K562 (cell line): Measurements from ENCODE around the gene CNGA3. TPM values are rescaled to one million over a fixed set of nuclear protein-coding genes. Genes with fewer than 3 reads are reported as not detected.

Experiments
- ATAC-seq: fragments of 200-7000 bp; cut with Tn5 transposase; 3 replicates; pipeline ENCODE4 v1.9.1; 2020; ENCODE audit warnings: moderate library complexity
- BruUV-seq: library from RNA; stranded (reverse); fragments of 400-500 nt; replicated peaks from 2 replicates; lab custom pipeline; 2021; lab: Mats Ljungman, UMichigan
- CTCF ChIA-PET: fragments of 300-600 bp; formaldehyde crosslinking; extraction: SDS; loops from one replicate; lab custom pipeline; 2021; ENCODE audit warnings: low intra/inter-chr PET ratio; lab: Yijun Ruan, JAX
- POLR2A ChIA-PET: fragments of 300-600, 350-650 bp; sonication (Branson Sonifier 250); formaldehyde crosslinking; extraction: SDS; loops from one replicate; lab custom pipeline; 2021; ENCODE audit warnings: antibody characterized with exemption, inconsistent platforms; lab: Yijun Ruan, JAX
- DNase-seq, 4 experiments: peaks; one replicate each; pipeline versions ENCODE4 v3.0.0 to v3.0.0-alpha.2; 2011 to 2018; ENCODE audit warnings: low spot score in 3 of 4, mixed read lengths in 3 of 4; ENCODE audit errors: extremely low read depth in 1 of 4
- FAIRE-seq: peaks from 2 replicates; lab custom pipeline; 2011; peaks lifted over from hg19 to GRCh38; lab: Jason Lieb, UNC
- H2AFZ ChIP-seq: 2 replicates; pipeline ENCODE4 v1.6.0; 2011; ENCODE audit warnings: low read depth, low read length, control low read depth, inconsistent platforms
- H3K27ac ChIP-seq: fragments of 200-600 bp; 3 replicates; pipeline ENCODE4 v1.8.0; 2011; ENCODE audit warnings: low read depth, mild to moderate bottlenecking, control low read depth, inconsistent platforms, low read length, moderate library complexity, mixed read lengths; ENCODE audit errors: extremely low read depth
- H3K27me3 ChIP-seq, 2 experiments: fragments of 300-600 bp in 1 of 2; 2 replicates in 1 of 2; 3 replicates in 1 of 2; pipeline versions ENCODE4 v1.6.0 to v1.8.0; 2011; ENCODE audit warnings: inconsistent platforms in 2 of 2, low read length in 2 of 2, mild to moderate bottlenecking in 1 of 2, mixed read lengths in 1 of 2, moderate library complexity in 1 of 2; ENCODE audit not compliant: control insufficient read depth in 2 of 2, insufficient read depth in 2 of 2
- H3K36me3 ChIP-seq: fragments of 300-600 bp; 3 replicates; pipeline ENCODE4 v1.8.0; 2011; ENCODE audit warnings: mild to moderate bottlenecking, low read length, inconsistent platforms; ENCODE audit not compliant: control insufficient read depth, insufficient read depth
- H3K4me1 ChIP-seq, 2 experiments: fragments of 200-600 bp in 1 of 2; replicated peaks in 1 of 2; 2 replicates in 1 of 2; 3 replicates in 1 of 2; pipeline versions ENCODE4 v1.5.1 to v1.8.0; 2011; ENCODE audit warnings: inconsistent platforms in 2 of 2, low read length in 2 of 2, mild to moderate bottlenecking in 1 of 2, mixed read lengths in 1 of 2, moderate library complexity in 1 of 2; ENCODE audit not compliant: control insufficient read depth in 2 of 2, insufficient read depth in 2 of 2
- H3K4me2 ChIP-seq: 2 replicates; pipeline ENCODE4 v1.6.1; 2011; ENCODE audit warnings: low read length, control low read depth, inconsistent platforms, mixed read lengths; ENCODE audit not compliant: insufficient read depth
- H3K4me3 ChIP-seq: fragments of 200-600 bp; sonication (generic), shearing (Covaris generic); 2 replicates; pipeline ENCODE4 v1.5.1; 2016; ENCODE audit warnings: control low read depth, inconsistent platforms
- H3K79me2 ChIP-seq: fragments of 200-600 bp; 3 replicates; pipeline ENCODE4 v1.8.0; 2011; ENCODE audit warnings: low read length, inconsistent platforms; ENCODE audit not compliant: control insufficient read depth, insufficient read depth
- H3K9ac ChIP-seq, 2 experiments: 2 replicates each; pipeline versions ENCODE4 v1.6.0 to v1.6.1; 2011; ENCODE audit warnings: low read depth in 2 of 2, low read length in 2 of 2, control low read depth in 1 of 2, inconsistent platforms in 1 of 2, mild to moderate bottlenecking in 1 of 2, mixed read lengths in 1 of 2; ENCODE audit not compliant: insufficient read depth in 1 of 2
- H3K9me1 ChIP-seq: one replicate; pipeline ENCODE4 v1.6.0; 2011; ENCODE audit warnings: inconsistent platforms, mild to moderate bottlenecking, low read length, moderate library complexity; ENCODE audit not compliant: control insufficient read depth, insufficient read depth
- H3K9me3 ChIP-seq: replicated peaks from 2 replicates; pipeline ENCODE4 v1.5.1; 2011; ENCODE audit warnings: low read depth, low read length, inconsistent platforms; ENCODE audit not compliant: control insufficient read depth, insufficient read depth
- H4K20me1 ChIP-seq: replicated peaks from 2 replicates; pipeline ENCODE4 v1.6.1; 2011; ENCODE audit warnings: low read length, inconsistent platforms, mixed read lengths; ENCODE audit not compliant: control insufficient read depth, insufficient read depth
- CBFA2T3 ChIP-seq: fragments of 450-650 bp; IDR thresholded peaks from 2 replicates; pipeline ENCODE4 v1.6.1; 2017
- FOXA1 ChIP-seq: fragments of 450-650 bp; IDR thresholded peaks from 2 replicates; pipeline ENCODE4 v1.6.1; 2016; ENCODE audit warnings: mild to moderate bottlenecking, borderline replicate concordance
- HCFC1 ChIP-seq: IDR thresholded peaks from 2 replicates; pipeline ENCODE4 v1.6.1; 2012; ENCODE audit warnings: low read depth, low read length, improper control_type of control experiment
- KAT7 ChIP-seq: sonication (generic); formaldehyde crosslinking; IDR thresholded peaks from 2 replicates; pipeline ENCODE4 v1.8.0; 2022; ENCODE audit warnings: missing genetic modification reagents, mild to moderate bottlenecking, borderline replicate concordance
- POLR2AphosphoS2 ChIP-seq: IDR thresholded peaks from 2 replicates; pipeline ENCODE4 v1.6.1; 2012; ENCODE audit warnings: low read length, improper control_type of control experiment
- POLR3A ChIP-seq: IDR thresholded peaks from 2 replicates; pipeline ENCODE4 v1.6.1; 2011; ENCODE audit warnings: borderline replicate concordance, mild to moderate bottlenecking, moderate library complexity; ENCODE audit not compliant: insufficient read length, insufficient read depth; ENCODE audit errors: extremely low read depth
- SMARCB1 ChIP-seq: IDR thresholded peaks from 2 replicates; pipeline ENCODE4 v1.6.1; 2011; ENCODE audit warnings: improper control_type of control experiment, low read depth; ENCODE audit not compliant: insufficient read length
- ZBTB1 ChIP-seq: sonication (generic); formaldehyde crosslinking; IDR thresholded peaks from 2 replicates; pipeline ENCODE4 v1.8.1; 2023; ENCODE audit warnings: missing genetic modification reagents, low read depth, mild to moderate bottlenecking, borderline replicate concordance
- ZNF165 ChIP-seq: fragments of 250-450 bp; sonication (Bioruptor Pico); IDR thresholded peaks from 2 replicates; pipeline ENCODE4 v1.4.0; 2020; ENCODE audit warnings: borderline replicate concordance
- ZNF398 ChIP-seq: fragments of 250-450 bp; sonication (Bioruptor Pico); IDR thresholded peaks from 2 replicates; pipeline ENCODE4 v1.8.0; 2021; ENCODE audit warnings: moderate library complexity, mild to moderate bottlenecking, inconsistent platforms
- whole genome bisulfite sequencing: fragments of 100-300 bp; shearing (Covaris generic); methylation state at CpG from one replicate; pipeline ENCODE4 v1.1.6; 2016; ENCODE audit warnings: low coverage, mixed read lengths; ENCODE audit not compliant: insufficient coverage; ENCODE audit errors: missing lambda C conversion rate; 5-methylcytosine and 5-hydroxymethylcytosine counted together
- in situ Hi-C: fragments of 300-500 bp; cut with MboI; formaldehyde crosslinking; loops from 4 replicates; pipeline ENCODE4 v1.15.0; 2018; ENCODE audit warnings: inconsistent platforms, mixed read lengths
- intact Hi-C: fragments of 100-400 bp; cut with micrococcal nuclease; formaldehyde crosslinking; loops from 2 replicates; pipeline ENCODE4 v1.14.2; 2022
- polyA plus RNA-seq, 8 experiments: library from polyadenylated mRNA; depleted of rRNA in 4 of 8; stranded (reverse) in 5 of 8; unstranded in 3 of 8; fragments of >200 nt; fragmentation: Nextera tagmentation in 2 of 8; fragmentation: Illumina TruSeq in 1 of 8; extraction: Ambion mirVana in 2 of 8; extraction: Trizol in 1 of 8; gene quantifications; 2 replicates each; pipeline versions ENCODE4 v1.2.1 to v1.2.3, GENCODE V29; 2011 to 2014; ENCODE audit warnings: inconsistent platforms in 1 of 8, missing spikeins in 1 of 8
- total RNA-seq, 7 experiments: library from RNA; depleted of rRNA in 6 of 7; stranded (reverse); fragments of >200 nt in 6 of 7; fragmentation: Illumina TruSeq in 2 of 7; extraction: Trizol in 2 of 7; gene quantifications; 2 replicates each; pipeline versions ENCODE4 v1.2.1 to v1.2.3, GENCODE V29; 2011 to 2021; ENCODE audit warnings: low replicate concordance in 1 of 7

The CNGA3 gene
- total and polyA plus RNA-seq, 9 of the 15 experiments (the other 6 are each of a cell fraction or from before 2014, with no cell fraction given): not detected

- TF ChIP-seq POLR2AphosphoS2 (no peak), FOXA1 (no peak)
These were observed 59.0 kb downstream of the CNGA3 start (continued) for GRCh38 chr2:98405301-98405700.

DNA sequence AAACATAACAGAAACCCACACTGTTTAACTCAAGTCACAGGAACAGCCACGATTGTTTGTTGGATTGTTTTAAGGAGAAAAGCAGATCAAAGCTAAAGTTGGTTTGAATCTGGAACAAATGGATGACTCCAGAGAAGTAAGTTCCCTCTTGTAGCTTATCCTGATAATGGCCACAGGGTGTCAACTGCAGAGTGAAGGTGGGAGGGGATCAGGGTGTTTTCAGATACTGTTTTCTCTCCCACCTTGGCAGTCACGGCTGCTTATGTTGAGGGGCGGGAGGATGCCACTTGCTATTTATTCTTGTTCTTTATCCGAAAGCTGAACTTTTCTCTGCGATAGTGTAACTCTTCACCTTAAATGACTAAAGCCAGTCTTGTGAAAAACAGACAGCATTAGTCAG, 61.9 kb downstream of the CNGA3 start:
- in situ Hi-C loops: loop anchor here (25.0 kb wide), 1 partner anchor 429 kb away; no protein-coding TSS in a partner anchor
- H3K4me1 ChIP-seq: no peaks in the 10 kb centered on the region; a peak in 1 of 5 replicates
- no peak for FAIRE-seq

More for the DNA sequence above, 61.9 kb downstream of the CNGA3 start:
- H3K9me1 ChIP-seq: no peaks in the 10 kb centered on the region
- H3K4me3 ChIP-seq: no peak overlapping the region
- TF ChIP-seq ZBTB1 (CRISPR knock-in tag): no peak
- TF ChIP-seq KAT7 (CRISPR knock-in tag): no peak
- TF ChIP-seq POLR3A: no peak
- no peak for TF ChIP-seq CBFA2T3
- TF ChIP-seq HCFC1: no peak
- TF ChIP-seq SMARCB1: no peak
- TF ChIP-seq ZNF165 (CRISPR knock-in tag): no peak
- no peak for TF ChIP-seq ZNF398 (CRISPR knock-in tag)
- H2AFZ ChIP-seq: no peak overlapping the region
- H3K27ac ChIP-seq: no peak overlapping the region
- no peaks in the 10 kb centered on the region for H3K9me3 ChIP-seq
- DNase-seq: no peak
- no TSS peak for BruUV-seq
- CTCF ChIA-PET: no interaction called here
- H3K4me2 ChIP-seq: no peak overlapping the region
- H3K9ac ChIP-seq: no peak overlapping the region
- no peaks in the 10 kb centered on the region for H3K79me2 ChIP-seq
- no peaks in the 10 kb centered on the region for H3K36me3 ChIP-seq
- ATAC-seq: no peak
- intact Hi-C loops: no loop called here
- POLR2A ChIA-PET: interaction anchor here (0.6 to 0.8 kb wide), 3 partner anchors 12 to 735 kb away, joined by 3 to 4 read pairs (median 3); no protein-coding TSS in a partner anchor
- peaks cover 0 to 5% of the 10 kb centered on the region in 2 experiments; a peak in 3 of 5 replicates for H3K27me3 ChIP-seq
- 21% methylated on average over 5 of the region's 5 CpGs for WGBS
- no peaks in the 10 kb centered on the region for H4K20me1 ChIP-seq
